Measurements from ENCODE around the gene KRT32. TPM values are rescaled to one million over a fixed set of nuclear protein-coding genes. Genes with fewer than 3 reads are reported as not detected.

The KRT32 gene
- total and polyA plus RNA-seq, 2 experiments from 2014 or later: not detected

DNA sequence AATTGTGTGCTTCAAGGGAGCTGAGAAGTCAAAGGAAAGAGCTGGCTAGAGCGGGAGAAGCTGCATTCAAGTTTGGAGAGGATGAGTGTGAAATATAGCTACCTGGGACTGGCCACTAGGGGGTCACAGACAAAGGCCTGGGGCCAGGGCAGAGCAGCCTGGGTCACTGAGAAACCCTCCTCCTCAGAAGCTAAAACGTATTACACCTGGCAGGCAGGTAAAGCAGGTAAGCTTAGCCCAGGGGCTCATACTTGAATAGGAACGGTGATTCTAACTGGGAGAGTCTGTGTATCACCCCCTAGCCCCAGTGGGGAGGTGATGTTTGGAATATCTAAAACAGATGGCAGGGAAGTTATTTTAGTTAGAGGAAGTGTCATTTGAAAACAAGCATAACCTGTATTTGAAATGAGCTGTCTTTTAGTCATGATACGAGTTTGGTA lies 49.6 kb downstream of the KRT32 start:
- WGBS, 2 experiments (ENCODE audit: low coverage in 1 of 2, low lambda C conversion rate in 2 of 2, missing lambda C conversion rate in 2 of 2): 23 to 27% methylated on average over 4 of the region's 4 CpGs

DNA sequence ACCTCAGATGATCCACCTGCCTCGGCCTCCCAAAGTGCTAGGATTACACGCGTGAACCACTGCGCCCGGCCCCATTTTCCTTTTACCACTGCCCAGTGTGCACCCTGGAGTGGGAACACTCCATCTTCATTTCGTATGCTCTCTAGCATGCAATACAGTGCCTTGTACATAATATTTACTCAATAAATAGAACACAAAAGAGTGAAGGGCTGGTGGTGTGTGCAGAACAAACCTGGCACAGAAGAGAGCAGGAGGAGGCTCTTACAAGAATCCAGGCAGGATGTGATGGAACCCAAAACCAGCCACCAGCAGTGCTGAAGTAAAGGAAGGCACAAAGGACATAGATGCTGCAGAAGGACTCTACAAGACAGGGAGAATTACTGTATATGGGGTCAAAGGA lies 50.1 kb downstream of the KRT32 start:
- 94 to 95% methylated on average over 6 of the region's 6 CpGs for WGBS, 2 experiments (ENCODE audit: low coverage in 1 of 2, low lambda C conversion rate in 2 of 2, missing lambda C conversion rate in 2 of 2)

More for the DNA sequence above, 49.6 kb downstream of the KRT32 start:
- H3K9me2 ChIP-seq (ENCODE audit: insufficient read depth): no peaks in the 10 kb centered on the region
- no peaks in the 10 kb centered on the region for H3K79me2 ChIP-seq (ENCODE audit: insufficient read depth)
- H3K27ac ChIP-seq: no peak overlapping the region
- in situ Hi-C loops (cut with MboI): no loop called here
- H3K4me2 ChIP-seq (ENCODE audit: unreplicated experiment): peak overlapping the region; percentile 8
- H4K20me1 ChIP-seq (ENCODE audit: insufficient read depth): no peaks in the 10 kb centered on the region
- H3K27me3 ChIP-seq (replicated peaks; ENCODE audit: insufficient read depth): no peaks in the 10 kb centered on the region
- H2AFZ ChIP-seq: no peak overlapping the region
- DNase-seq: no peak
- no peaks in the 10 kb centered on the region for H3F3A ChIP-seq (ENCODE audit: insufficient read depth)
- no peaks in the 10 kb centered on the region for H3K9me3 ChIP-seq (ENCODE audit: low read depth)
- H3K4me3 ChIP-seq: no peak overlapping the region
- TF ChIP-seq EZH2phosphoT487 (IDR thresholded peaks at IDR 0.05; ENCODE audit: insufficient read depth, low read depth): no peak
- no peak for TF ChIP-seq EZH2 (IDR thresholded peaks at IDR 0.05; ENCODE audit: insufficient read depth, poor library complexity, severe bottlenecking)
- no peaks in the 10 kb centered on the region for H3K36me3 ChIP-seq (ENCODE audit: low read depth)
- H3K4me1 ChIP-seq (ENCODE audit: insufficient read depth): peaks cover 48% of the 10 kb centered on the region
- H3K9ac ChIP-seq: no peak overlapping the region

DNA sequence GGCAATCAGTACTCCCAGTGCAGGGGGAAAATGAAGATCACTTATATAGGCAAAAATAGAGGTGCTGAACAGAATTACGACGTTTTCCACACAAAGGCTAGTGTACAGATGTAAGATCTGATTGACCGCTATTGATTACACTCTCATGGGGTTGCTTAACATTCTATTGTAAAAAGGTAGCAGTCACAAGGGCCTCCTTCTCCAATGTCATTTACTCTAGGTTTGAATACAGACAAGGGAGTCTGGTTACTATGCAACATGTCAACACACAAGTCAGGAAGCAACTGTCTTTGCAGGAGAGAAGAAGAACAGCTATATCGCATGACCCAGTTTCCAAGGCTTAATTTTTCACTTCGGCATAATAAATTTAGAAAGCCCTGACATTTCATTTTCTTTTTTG lies 50.7 kb downstream of the KRT32 start:
- Histone ChIP-seq H3K4me2 (ENCODE audit: unreplicated experiment) (no peak overlapping the region), H3K79me2 (ENCODE audit: insufficient read depth) (no peaks in the 10 kb centered on the region), H3K9me3 (ENCODE audit: low read depth) (no peaks in the 10 kb centered on the region), H4K20me1 (ENCODE audit: insufficient read depth) (no peaks in the 10 kb centered on the region), H3K9ac (no peak overlapping the region), H3K4me3 (no peak overlapping the region), H3F3A (ENCODE audit: insufficient read depth) (no peaks in the 10 kb centered on the region), H3K27ac (no peak overlapping the region), H3K9me2 (ENCODE audit: insufficient read depth) (no peaks in the 10 kb centered on the region), H2AFZ (no peak overlapping the region), H3K27me3 (replicated peaks; ENCODE audit: insufficient read depth) (no peaks in the 10 kb centered on the region), H3K36me3 (ENCODE audit: low read depth) (no peaks in the 10 kb centered on the region), H3K4me1 (ENCODE audit: insufficient read depth) (peaks cover 48% of the 10 kb centered on the region)
- no peak for DNase-seq
- TF ChIP-seq EZH2 (IDR thresholded peaks at IDR 0.05; ENCODE audit: insufficient read depth, poor library complexity, severe bottlenecking) (no peak), EZH2phosphoT487 (IDR thresholded peaks at IDR 0.05; ENCODE audit: insufficient read depth, low read depth) (no peak)
- in situ Hi-C loops (cut with MboI): no loop called here
- WGBS, 2 experiments (ENCODE audit: low coverage in 1 of 2, low lambda C conversion rate in 2 of 2, missing lambda C conversion rate in 2 of 2): 87 to 93% methylated on average over 5 of the region's 5 CpGs

More for the DNA sequence above, 50.1 kb downstream of the KRT32 start:
- H3K4me1 ChIP-seq (ENCODE audit: insufficient read depth): peaks cover 48% of the 10 kb centered on the region
- no peaks in the 10 kb centered on the region for H3K9me3 ChIP-seq (ENCODE audit: low read depth)
- no peak overlapping the region for H3K27ac ChIP-seq
- no peaks in the 10 kb centered on the region for H3K9me2 ChIP-seq (ENCODE audit: insufficient read depth)
- TF ChIP-seq EZH2phosphoT487 (IDR thresholded peaks at IDR 0.05; ENCODE audit: insufficient read depth, low read depth) (no peak), EZH2 (IDR thresholded peaks at IDR 0.05; ENCODE audit: insufficient read depth, poor library complexity, severe bottlenecking) (no peak)
- no peak overlapping the region for H2AFZ ChIP-seq
- in situ Hi-C loops (cut with MboI): no loop called here
- H3K36me3 ChIP-seq (ENCODE audit: low read depth): no peaks in the 10 kb centered on the region
- no peaks in the 10 kb centered on the region for H4K20me1 ChIP-seq (ENCODE audit: insufficient read depth)
- H3F3A ChIP-seq (ENCODE audit: insufficient read depth): no peaks in the 10 kb centered on the region
- no peak for DNase-seq
- no peak overlapping the region for H3K9ac ChIP-seq
- peak overlapping the region; percentile 8 for H3K4me2 ChIP-seq (ENCODE audit: unreplicated experiment)
- H3K27me3 ChIP-seq (replicated peaks; ENCODE audit: insufficient read depth): no peaks in the 10 kb centered on the region
- no peak overlapping the region for H3K4me3 ChIP-seq
- no peaks in the 10 kb centered on the region for H3K79me2 ChIP-seq (ENCODE audit: insufficient read depth)

DNA sequence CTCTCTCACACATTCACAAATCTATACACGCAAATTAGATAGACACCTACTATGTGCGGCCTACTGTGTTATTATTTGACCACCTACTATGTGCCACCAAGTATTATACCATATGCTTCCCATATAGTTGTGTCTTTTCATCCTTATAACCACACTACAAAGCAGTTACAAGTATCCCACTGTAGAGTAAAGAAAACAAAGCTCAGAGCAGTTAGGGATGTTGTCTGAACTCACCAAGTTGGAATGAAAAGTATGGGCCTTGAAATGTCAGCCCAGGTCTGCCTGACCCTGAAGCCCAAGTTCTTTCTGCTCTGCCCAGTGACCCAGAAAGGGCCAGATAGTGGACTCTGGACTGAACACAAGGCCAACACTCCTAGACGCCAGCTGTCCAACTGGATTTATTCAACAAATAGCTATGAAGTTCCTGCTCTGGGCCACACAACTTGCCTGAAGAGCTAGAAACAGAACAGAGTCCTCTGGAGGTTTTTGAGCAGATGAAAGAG lies 51.3 kb downstream of the KRT32 start:
- Histone ChIP-seq H3F3A (ENCODE audit: insufficient read depth) (no peaks in the 10 kb centered on the region), H3K27ac (0 out of 2 replicates have a peak overlapping the region, but pooled peaks have one; percentile 13), H3K9me3 (ENCODE audit: low read depth) (no peaks in the 10 kb centered on the region), H3K36me3 (ENCODE audit: low read depth) (no peaks in the 10 kb centered on the region), H3K4me3 (no peak overlapping the region), H3K4me1 (ENCODE audit: insufficient read depth) (peaks cover 42% of the 10 kb centered on the region), H3K4me2 (ENCODE audit: unreplicated experiment) (peak overlapping the region; percentile 8), H3K9me2 (ENCODE audit: insufficient read depth) (no peaks in the 10 kb centered on the region), H2AFZ (no peak overlapping the region), H3K27me3 (replicated peaks; ENCODE audit: insufficient read depth) (no peaks in the 10 kb centered on the region), H3K9ac (no peak overlapping the region), H3K79me2 (ENCODE audit: insufficient read depth) (no peaks in the 10 kb centered on the region), H4K20me1 (ENCODE audit: insufficient read depth) (no peaks in the 10 kb centered on the region)
- in situ Hi-C loops (cut with MboI): no loop called here
- no peak for TF ChIP-seq EZH2 (IDR thresholded peaks at IDR 0.05; ENCODE audit: insufficient read depth, poor library complexity, severe bottlenecking)
- TF ChIP-seq EZH2phosphoT487 (IDR thresholded peaks at IDR 0.05; ENCODE audit: insufficient read depth, low read depth): no peak
- DNase-seq: peak; percentile 39
- 77 to 84% methylated on average over 3 of the region's 3 CpGs for WGBS, 2 experiments (ENCODE audit: low coverage in 1 of 2, low lambda C conversion rate in 2 of 2, missing lambda C conversion rate in 2 of 2)

All from GM23248 (cell line).